GM13976 (cell line): ENCODE data around the gene PSMC2.
"Not testable (repeated sequence)": the region's sequence is repeated elsewhere in the genome, so short reads cannot be mapped to it uniquely, and the experiment has no call there.

Experiments used
- DNase-seq: peaks from one replicate; pipeline ENCODE4 v3.0.0; 2012; ENCODE audit warnings: low spot score
- in situ Hi-C: fragments of 300-500 bp; cut with MboI; formaldehyde crosslinking; loops from one replicate; pipeline ENCODE4 v1.12.0; 2022; ENCODE audit warnings: low sequenced_read_pairs, mixed read lengths, inconsistent platforms; ENCODE audit not compliant: unreplicated experiment
- TF ChIP-seq, protein P1 (sequence below): IDR thresholded peaks from 2 replicates; pipeline ENCODE4 v1.5.1; 2012; ENCODE audit warnings: borderline replicate concordance, mild to moderate bottlenecking; ENCODE audit not compliant: insufficient read depth; ENCODE audit errors: extremely low read depth, missing control alignments, control extremely low read depth

Gene PSMC2

GRCh38 chr7:103396471-103396870 lies 49.0 kb downstream of the PSMC2 start:
- TF ChIP-seq, protein P1, sequence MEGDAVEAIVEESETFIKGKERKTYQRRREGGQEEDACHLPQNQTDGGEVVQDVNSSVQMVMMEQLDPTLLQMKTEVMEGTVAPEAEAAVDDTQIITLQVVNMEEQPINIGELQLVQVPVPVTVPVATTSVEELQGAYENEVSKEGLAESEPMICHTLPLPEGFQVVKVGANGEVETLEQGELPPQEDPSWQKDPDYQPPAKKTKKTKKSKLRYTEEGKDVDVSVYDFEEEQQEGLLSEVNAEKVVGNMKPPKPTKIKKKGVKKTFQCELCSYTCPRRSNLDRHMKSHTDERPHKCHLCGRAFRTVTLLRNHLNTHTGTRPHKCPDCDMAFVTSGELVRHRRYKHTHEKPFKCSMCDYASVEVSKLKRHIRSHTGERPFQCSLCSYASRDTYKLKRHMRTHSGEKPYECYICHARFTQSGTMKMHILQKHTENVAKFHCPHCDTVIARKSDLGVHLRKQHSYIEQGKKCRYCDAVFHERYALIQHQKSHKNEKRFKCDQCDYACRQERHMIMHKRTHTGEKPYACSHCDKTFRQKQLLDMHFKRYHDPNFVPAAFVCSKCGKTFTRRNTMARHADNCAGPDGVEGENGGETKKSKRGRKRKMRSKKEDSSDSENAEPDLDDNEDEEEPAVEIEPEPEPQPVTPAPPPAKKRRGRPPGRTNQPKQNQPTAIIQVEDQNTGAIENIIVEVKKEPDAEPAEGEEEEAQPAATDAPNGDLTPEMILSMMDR: no peak
- DNase-seq: no peak
- in situ Hi-C loops: no loop called here

DNA sequence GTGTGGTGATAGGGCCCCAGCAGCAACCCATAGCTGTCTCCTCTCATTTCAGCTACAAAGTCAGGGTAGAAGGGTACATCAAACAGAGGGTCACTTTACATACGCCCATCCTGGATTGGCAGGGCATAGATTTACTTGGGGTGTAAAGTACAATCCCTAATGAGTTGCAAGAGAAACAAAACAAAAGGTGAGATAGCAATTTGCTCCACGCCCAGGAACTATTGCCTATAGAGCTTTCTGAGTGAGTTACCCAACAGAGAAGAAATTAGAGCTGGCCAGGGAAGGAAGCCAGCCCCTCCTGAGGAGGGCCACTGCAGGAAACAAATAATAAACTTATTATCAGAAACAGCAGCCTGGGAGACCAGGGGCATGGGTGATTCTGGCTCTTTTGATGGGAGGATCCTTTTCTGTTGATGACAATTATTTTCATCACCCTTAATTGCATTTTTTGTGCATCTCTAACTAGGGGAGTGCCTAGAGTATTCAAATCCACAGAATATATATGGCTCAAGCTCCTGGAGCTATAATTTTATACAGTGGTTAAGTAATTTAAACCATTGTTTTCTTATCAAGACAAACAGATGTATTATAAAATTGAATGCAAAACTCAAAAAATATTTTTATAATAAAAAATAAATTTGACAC lies 51.2 kb downstream of the PSMC2 start:
- DNase-seq: no peak
- TF ChIP-seq, protein P1: no peak
- in situ Hi-C loops: no loop called here

GRCh38 chr7:103399687-103400086 lies 52.2 kb downstream of the PSMC2 start:
- DNase-seq, in situ Hi-C loops: not testable (repeated sequence)

GRCh38 chr7:103405789-103406613 lies 58.6 kb downstream of the PSMC2 start:
- DNase-seq, in situ Hi-C loops: not testable (repeated sequence)

DNA sequence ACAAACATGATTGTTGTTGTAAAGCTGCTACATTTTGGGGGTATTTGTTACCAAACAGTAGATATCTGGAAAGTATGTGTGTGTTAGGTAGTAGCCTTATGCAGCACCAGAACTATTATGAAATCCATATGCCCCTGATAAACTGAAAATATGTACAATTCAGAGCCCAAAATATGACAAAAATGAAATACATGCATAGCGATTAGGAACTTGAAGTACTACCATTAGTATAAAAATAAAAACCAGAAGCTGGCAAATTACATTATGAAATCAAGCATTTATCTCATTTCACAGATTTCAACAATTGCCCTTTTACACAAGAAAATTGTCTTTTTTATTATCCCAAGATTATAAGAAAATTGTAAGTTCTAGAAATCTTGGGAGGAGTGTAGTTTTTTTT lies 64.7 kb downstream of the PSMC2 start:
- no peak for DNase-seq
- in situ Hi-C loops: no loop called here
- TF ChIP-seq, protein P1: no peak

DNA sequence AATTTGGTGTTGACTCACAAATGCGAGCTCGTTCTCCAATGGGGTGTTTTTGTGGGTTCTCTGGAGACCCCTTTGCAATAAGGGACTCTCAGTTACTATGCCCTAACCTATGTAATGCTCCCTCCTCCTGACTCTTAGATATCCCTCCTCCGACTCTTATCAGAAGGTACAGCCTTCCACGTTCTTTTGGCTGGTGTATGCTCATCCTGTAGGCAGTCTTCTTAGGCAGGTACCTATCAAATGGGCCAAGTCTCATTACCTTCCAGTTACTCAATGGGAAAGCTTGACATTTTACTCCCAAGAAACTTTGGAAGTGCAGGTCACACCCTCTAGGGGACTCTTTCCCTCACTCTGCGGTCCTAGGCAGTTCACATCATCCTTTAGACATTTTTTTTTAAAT lies 66.0 kb downstream of the PSMC2 start:
- TF ChIP-seq, protein P1: no peak
- DNase-seq: no peak
- in situ Hi-C loops: no loop called here

DNA sequence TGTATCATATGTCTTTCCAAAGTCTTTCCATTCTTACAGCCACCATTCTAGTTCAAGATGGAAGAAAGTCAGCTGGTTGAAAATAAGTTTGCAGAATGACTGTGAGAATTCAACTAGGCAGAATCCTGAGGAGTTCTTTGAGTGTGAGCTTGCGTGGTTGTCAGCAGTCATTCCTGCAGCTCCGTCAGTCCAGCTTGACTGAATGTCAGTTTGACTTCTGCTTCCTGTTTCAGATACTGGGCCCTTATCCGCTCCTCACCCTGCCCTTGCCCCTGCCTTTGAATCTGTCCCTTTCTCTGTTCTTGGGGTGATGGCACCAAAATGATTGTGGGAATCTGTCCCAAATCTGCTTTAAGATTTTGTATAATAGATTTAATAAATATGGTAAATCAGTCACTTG lies 70.8 kb downstream of the PSMC2 start:
- in situ Hi-C loops: no loop called here
- TF ChIP-seq, protein P1: no peak
- no peak for DNase-seq
